CMK (cell line): ENCODE data around the gene PPP4R2.
"Not testable (repeated sequence)": the region's sequence is repeated elsewhere in the genome, so short reads cannot be mapped to it uniquely, and the experiment has no call there.

ENCODE experiments used
- DNase-seq: peaks from one replicate; pipeline ENCODE4 v3.0.0-alpha.2; 2010; ENCODE audit warnings: low read depth

PPP4R2 gene

GRCh38 chr3:72977060-72977808 is 19.4 kb upstream of the PPP4R2 start:
- no peak for DNase-seq

GRCh38 chr3:72982609-72983366 is 13.8 kb upstream of the PPP4R2 start:
- no peak for DNase-seq

GRCh38 chr3:72985576-72985975 is 11.0 kb upstream of the PPP4R2 start:
- DNase-seq = no peak

- no peak for DNase-seq
These were observed 5.8 kb upstream of the PPP4R2 start for GRCh38 chr3:72990701-72991395.

GRCh38 chr3:72991522-72991921 is 5.1 kb upstream of the PPP4R2 start:
- no peak for DNase-seq

GRCh38 chr3:72993391-72993790 is 3.2 kb upstream of the PPP4R2 start:
- DNase-seq = no peak

- DNase-seq = no peak
These were observed 1.3 kb upstream of the PPP4R2 start for GRCh38 chr3:72995337-72995736.

- DNase-seq = no peak
These were observed 514 bp upstream of the PPP4R2 start for GRCh38 chr3:72996121-72996472.

GRCh38 chr3:72997421-72997961 is 880 bp downstream of the PPP4R2 start:
- DNase-seq = no peak

GRCh38 chr3:72998466-72998865 is 1.9 kb downstream of the PPP4R2 start:
- no peak for DNase-seq

- no peak for DNase-seq
These were observed 3.3 kb downstream of the PPP4R2 start for GRCh38 chr3:72999951-73000350.

GRCh38 chr3:73003050-73003449 is 6.4 kb downstream of the PPP4R2 start:
- not testable (repeated sequence) for DNase-seq

- DNase-seq = no peak
These were observed 7.7 kb downstream of the PPP4R2 start for GRCh38 chr3:73004316-73004715.

- no peak for DNase-seq
These were observed 11.5 kb downstream of the PPP4R2 start for GRCh38 chr3:73007992-73008712.

- no peak for DNase-seq
These were observed 12.4 kb downstream of the PPP4R2 start for GRCh38 chr3:73009008-73009407.

GRCh38 chr3:73009750-73010149 is 13.1 kb downstream of the PPP4R2 start:
- no peak for DNase-seq

- no peak for DNase-seq
These were observed 13.5 kb downstream of the PPP4R2 start for GRCh38 chr3:73010158-73010557.

GRCh38 chr3:73018298-73018697 is 21.7 kb downstream of the PPP4R2 start:
- no peak for DNase-seq

- DNase-seq = no peak
These were observed 22.3 kb downstream of the PPP4R2 start for GRCh38 chr3:73018790-73019441.

- DNase-seq = no peak
These were observed 24.8 kb downstream of the PPP4R2 start for GRCh38 chr3:73021301-73021835.

- no peak for DNase-seq
These were observed 28.2 kb downstream of the PPP4R2 start for GRCh38 chr3:73024836-73025235.
